Glomerular visceral epithelial cell (primary cell): ENCODE measurements around the gene BTNL8.
"Not testable (repeated sequence)": the region's sequence is repeated elsewhere in the genome, so short reads cannot be mapped to it uniquely, and the experiment has no call there.

Experiments used
- DNase-seq: peaks from one replicate; pipeline ENCODE4 v3.0.0-alpha.2; 2016; ENCODE audit errors: extremely low spot score

BTNL8 gene

DNA sequence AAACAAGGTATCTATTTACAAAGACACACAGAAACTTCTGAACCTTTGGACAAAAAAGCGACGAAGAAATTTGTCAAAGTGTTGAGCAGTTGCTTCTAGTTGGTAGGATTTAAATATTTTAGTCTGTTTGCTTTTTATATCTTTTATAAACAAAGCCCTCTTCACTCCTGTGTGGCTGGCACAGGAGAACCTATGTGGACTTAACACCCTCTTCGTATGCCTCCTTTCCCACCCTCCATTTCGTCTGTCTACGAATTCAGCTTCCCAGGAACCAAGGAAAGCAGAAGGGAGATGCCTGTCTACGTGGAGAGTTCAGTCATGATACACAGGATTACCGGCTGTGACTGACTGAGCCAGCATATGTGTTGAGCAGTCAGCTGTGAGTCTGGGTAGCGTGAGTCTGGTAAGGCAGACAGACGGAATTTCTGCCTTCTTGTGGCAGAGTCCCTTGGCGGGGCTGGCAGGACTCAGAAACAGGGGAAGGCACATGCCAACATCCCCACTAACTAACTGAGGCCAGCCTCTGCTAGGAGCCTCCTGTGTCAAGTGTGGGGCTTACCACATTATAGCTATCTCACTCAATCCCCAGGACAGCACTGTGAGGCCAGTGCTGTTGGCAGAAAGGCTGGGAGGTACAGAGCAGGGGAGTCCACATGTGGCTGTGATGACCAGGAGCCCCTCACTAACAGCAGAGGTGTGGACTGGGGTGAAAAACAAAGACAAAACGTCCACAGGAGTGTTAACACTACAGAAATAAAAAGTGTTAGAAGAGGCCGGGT is 24.0 kb upstream of the BTNL8 start:
- no peak for DNase-seq

DNA sequence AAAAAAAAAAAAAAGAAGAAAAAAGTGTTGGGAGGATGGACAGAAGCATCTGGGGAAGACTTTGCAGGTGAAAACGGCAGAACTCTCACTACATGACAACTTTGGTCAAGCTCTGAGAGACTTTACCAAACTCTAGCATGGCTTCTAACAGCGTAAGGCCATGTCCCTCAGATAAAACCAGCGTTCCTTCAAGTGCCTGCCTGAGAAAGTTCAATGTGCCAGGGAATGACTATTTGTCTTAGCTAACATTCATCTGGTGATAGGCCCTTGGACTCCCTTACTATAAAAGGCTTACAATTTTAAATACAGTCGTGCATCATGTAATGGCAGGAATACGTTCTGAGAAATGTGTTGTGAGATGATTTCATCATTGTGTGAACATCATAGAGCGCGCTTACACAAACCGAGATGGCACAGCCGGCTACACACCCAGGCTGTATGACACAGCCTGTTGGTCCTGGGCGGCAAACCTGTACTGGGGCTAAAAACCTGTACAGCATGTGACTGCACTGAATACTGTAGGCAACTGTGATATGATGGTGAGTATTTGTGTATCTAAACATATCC is 23.0 kb upstream of the BTNL8 start:
- no peak for DNase-seq

DNA sequence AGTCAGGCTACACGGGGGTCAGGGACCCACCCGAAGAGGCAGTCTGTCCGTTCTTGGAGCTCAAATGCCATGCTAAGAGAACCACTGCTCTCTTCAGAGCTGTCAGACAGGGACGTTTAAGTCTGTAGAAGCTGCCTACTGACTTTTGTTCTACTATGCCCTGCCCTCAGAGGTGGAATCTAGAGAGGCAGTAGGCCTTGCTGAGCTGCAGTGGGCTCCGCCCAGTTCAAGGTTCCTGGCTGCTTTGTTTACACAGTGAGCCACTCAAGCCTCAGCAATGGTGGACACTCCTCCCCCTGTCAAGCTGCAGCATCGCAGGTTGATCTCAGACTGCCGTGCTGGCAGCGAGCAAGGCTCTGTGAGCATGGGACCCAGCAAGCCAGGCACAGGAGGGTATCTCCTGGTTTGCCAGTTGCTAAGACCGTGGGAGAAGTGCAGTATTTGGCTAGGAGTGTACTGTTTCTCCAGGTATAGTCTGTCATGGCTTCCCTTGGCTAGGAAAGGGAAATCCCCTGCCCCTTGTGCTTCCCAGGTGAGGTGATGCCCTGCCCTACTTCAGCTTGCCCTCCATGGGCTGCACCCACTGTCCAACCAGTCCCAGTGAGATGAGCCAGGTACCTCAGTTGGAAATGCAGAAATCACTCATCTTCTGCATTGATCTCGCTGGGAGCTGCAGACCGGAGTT is 13.0 kb upstream of the BTNL8 start:
- DNase-seq: not testable (repeated sequence)

DNA sequence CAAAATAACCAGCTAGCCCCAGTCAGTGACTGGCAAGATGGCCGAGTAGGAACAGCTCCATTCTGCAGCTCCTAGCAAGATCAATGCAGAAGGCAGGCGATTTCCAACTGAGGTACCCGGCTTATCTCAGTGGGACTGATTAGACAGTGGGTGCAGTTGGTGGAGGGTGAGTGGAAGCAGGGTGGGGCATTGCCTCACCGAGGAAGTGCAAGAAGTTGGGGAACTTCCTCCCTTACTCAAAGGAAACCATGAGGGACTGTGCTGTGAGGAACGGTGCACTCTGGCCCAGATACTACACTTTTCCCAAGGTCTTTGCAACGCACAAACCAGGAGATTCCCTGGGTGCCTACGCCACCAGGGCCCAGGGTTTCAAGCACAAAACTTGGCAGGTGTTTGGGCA is 9.6 kb upstream of the BTNL8 start:
- DNase-seq: no peak

DNA sequence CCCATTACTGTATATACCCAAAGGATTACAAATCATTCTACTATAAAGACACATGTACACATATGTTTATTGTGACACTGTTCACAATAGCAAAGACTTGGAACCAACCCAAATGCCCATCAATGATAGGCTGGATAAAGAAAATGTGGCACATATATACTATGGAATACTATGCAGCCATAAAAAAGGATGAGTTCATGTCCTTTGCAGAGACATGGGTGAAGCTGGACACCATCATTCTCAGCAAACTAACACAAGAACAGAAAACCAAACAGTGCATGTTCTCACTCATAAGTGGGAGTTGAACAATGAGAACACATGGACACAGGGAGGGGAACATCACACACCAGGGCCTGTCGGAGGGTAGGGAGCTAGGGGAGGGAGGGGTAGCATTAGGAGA is 3.6 kb upstream of the BTNL8 start:
- DNase-seq: not testable (repeated sequence)

DNA sequence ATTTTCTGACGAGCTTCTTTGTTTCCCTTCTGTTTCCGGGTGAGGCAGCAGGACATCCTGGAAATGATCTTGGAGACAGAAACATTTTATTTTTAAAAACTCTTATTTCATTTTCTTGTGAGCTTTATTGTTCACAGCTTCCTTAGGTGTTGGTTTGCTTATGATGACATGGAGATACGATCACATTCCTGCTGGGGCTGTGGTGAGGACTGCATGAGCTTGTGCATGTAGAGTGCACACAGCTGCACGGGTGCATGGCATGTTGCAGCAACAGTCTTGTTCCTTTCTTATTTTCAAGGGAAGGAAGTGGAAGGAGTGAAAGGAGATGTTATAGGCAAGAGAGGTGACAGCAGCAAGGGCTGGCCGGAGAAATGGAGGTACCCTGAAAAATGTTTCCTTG is 1.2 kb downstream of the BTNL8 start:
- no peak for DNase-seq

DNA sequence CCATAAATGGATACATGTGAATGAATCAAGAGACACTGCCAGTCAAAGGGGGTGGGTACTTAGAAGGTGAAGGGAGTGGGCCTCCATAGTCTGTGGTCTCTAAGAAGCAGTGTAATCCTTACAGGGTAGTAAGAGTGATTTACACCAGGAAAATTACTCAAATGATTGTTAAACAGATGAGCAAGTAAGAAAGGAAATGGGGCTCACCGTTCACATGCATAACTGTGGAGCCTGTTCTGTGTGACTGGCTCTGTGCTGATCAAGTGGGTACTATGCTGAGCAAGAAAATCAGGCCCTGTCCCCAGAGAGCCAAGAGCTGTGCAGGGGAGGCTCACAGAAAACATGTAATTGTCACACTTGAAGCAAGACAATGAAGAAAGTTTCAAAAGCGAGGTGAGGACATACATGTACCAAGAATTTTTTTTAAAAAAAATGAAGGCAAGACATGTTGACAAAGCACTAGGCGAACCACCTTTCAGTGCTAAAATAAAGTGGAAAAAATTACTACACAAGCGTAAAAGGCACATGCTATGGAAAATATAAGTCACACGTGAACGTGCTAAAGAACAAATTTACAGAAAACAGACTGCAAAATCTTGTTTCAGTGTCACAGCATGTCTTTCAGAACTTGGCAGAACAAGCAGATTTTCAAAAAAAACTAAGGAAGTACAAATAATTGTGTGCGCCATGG is 2.5 kb downstream of the BTNL8 start:
- no peak for DNase-seq

DNA sequence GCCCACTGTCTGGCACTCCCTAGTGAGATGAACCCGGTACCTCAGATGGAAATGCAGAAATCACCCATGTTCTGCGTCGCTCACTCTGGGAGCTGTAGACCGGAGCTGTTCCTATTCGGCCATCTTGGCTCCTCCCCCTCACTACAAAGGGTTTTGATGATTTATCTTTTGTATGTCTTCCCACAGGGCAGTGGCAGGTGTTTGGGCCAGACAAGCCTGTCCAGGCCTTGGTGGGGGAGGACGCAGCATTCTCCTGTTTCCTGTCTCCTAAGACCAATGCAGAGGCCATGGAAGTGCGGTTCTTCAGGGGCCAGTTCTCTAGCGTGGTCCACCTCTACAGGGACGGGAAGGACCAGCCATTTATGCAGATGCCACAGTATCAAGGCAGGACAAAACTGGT is 9.4 kb downstream of the BTNL8 start:
- DNase-seq: no peak

DNA sequence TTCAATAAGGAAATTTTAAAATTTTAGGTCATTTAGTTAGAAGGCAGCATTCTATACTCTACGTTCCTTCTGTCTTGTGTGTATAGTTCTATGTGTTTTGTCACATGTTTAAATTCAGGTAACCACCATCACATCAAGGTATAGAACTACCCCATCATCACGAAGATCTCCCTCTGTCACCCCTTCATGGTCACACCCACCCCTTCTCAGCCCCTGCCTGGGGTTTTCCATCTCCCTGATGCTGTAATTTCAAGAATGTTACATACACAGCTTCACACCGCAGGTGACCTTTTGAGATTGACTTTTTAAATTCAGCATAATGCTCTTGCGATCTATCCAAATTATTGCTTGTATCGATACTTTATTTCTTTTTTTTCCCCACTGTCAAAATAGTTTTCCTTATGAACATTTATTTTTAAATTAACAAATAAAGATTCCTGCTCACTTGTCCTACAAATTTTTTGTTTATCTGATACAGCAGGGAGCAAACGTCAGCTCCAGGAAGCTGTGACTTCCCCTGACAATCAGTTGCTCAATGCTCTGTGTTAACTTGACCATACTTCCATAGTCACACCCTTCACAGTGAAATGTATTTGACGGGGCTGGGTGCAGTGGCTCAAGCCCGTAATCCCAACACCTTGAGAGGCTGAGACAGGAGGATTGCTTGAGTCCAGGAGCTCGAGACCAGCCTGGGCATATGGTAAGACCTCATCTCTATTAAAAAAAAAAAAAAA is 10.2 kb downstream of the BTNL8 start:
- no peak for DNase-seq

DNA sequence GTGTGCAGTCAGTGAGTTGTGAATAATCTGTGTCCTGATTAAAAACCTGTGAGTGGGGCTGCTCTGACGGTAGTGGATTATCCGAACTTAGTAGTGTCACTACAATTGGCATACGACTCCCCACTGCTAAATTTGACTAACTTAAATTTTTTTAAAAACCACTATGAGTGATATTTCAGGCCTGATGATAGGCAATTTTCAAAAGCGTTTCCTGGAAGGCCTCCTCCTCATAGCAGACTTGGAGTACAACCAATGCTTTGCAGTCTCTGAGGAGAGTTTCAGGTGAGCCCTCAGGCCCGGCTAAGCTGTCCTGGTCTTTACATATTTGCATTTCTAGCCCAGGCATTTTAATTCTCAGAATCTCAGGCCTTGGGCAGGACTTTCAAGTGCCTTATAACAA is 10.8 kb downstream of the BTNL8 start:
- DNase-seq: no peak

DNA sequence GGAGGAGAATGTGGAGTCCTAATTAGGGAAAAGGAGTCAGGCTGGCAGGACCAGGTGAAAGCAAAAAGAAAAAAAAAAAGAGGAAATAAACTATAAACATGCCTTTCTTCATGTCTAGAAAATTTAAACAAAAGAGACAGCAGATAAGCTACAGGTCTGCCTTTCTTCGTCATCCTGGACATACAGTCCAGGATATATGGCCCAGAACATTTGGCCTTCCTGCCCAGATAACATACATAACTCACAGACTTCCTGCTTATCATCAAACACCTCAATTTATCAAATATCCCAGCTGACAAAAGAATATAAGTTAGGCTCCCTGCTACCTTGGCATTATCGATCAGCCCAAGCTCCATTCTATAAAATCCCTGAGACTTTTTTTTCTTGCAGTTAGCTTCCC is 11.2 kb downstream of the BTNL8 start:
- no peak for DNase-seq

DNA sequence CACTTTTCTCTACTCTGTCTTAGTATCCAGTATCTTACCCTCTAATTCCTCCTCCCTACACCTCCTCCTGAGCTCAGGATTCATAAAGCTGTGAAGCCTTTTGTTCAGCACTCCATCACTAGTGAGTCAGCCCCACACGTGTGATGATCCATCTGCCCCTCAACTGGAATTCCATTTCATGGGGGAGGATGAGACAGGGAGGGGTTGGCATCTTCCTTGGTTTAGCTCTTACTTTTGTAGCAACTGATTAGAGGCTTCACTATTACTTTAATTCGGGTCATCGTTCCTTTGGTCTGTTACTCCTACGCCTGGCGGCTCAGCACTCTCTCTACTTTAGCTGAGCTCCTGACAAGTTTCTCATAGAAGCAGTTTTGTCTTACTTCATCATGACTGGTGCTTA is 11.8 kb downstream of the BTNL8 start:
- DNase-seq: no peak

DNA sequence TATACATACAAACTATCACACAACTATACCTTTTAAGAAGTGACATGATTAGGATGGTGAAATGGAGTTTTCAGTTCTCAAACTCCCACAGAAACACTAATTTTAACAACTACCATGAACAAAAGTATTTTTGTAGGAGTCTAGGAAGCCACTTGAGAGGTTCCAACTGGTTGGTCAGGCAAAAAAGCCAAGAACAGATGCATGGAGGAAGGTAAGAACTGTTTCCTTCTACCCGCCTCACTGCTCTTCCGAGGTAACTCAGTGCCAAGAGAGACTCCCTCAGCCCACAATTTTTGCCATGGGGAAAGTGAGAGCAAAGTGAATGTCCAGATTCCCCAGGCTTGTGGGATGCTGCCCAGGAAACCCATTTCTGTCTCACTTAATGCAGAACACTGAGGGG is 15.7 kb downstream of the BTNL8 start:
- DNase-seq: no peak

DNA sequence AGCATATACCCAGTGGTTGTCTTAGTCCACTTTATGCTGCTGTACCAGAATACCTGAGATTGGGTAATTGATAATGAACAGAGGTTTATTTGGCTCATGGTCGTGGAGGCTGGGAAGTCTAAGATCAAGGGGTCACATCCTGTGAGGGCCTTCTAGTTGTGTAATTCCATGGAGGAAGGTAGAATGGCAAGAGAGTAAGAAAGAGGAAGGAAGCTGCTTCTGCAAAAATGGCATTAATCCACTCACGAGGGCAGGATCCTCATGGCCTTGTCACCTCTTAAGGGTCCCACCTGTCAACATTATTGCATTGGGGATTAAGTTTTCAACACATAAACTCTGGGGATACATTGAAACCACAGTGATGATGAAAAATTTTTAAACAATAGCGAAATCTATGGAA is 17.0 kb downstream of the BTNL8 start:
- DNase-seq: no peak

DNA sequence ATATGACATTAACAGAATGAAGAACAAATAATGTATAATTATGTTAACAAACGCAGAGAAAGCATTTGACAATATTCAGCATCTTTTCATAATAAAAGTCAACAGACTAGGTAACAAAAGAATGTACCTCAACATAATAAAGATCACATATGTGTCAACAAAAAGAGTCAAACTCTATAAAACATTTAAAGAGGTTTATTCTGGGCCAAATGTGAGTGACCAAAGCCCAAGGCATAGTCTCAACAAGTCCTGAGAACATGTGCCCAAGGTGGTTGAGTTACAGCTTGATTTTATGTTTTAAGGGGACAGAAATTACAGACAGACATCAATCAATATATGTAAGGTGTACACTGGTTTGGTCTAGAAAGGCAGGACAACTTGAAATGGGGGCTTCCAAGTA is 19.4 kb downstream of the BTNL8 start:
- no peak for DNase-seq

DNA sequence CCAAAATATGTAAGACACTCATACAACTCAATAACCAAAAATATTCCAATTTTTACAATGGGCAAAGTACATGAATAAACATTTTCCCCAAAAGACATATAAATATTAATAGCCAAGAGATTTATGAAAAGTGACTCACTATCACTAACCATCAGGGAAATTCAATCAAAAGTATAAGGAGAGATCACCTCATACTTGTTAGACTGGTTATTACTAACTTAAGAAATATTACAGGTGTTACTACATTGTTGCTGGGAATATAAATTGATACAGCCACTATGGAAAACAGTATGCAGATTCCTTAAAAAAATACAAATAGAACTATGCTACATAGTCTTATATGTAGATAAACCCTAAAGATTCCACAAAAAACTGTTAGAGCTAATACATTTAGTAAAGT is 21.8 kb downstream of the BTNL8 start:
- no peak for DNase-seq

DNA sequence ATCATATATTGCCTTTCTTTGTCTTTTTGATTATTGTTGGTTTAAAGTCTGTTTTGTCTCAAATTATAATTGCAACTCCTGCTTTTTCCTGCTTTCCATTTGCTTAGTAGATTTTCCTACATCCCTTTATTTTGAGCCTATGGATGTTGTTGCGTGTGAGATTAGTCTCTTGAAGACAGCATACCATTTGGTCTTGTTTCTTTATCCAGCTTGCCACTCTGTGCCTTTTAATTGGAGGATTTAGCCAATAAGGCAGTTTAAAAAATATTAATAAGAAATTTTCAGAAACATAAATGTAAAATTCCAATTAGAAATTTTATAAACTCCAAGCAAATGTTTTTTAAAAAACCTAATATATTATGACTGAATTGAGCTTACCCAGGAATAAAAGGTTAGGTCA is 24.0 kb downstream of the BTNL8 start:
- no peak for DNase-seq

DNA sequence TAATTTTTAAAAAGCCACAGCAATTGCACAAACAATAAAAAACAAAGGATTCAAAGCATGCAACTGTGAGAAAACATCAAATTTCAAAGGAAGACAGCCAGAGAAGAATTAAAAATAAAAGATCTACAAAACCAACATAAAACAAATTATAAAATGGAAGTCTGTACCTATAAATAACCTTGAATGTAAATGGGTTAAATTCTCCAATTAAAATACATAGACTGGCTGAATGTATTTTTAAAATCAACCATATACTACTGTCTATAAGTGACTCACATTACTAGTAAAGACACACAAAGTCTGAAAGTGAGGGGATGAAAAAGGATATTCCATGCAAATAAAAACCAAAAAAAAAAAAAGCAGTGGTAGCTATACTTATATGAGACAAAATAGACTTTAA is 33.7 kb downstream of the BTNL8 start:
- no peak for DNase-seq

DNA sequence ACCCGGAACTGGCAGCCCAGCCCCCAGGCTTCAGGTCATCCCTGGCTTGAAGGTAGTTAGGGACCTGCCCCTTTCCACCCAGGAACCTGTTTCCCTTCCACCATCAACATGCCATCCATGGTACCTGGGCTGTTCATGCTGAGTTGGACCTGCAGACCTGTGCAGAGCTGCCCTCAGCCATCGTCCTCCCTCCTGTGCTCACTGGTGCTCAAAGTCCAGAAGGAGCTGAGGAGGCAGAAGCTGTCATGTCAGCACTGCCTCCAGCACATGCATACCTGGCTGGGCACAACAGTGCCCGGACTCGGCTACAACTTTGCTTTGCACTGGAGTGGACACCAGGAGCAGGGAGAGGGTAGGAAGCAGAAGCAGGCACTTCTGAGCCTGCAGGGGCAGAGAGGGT is 36.2 kb downstream of the BTNL8 start:
- DNase-seq: no peak

DNA sequence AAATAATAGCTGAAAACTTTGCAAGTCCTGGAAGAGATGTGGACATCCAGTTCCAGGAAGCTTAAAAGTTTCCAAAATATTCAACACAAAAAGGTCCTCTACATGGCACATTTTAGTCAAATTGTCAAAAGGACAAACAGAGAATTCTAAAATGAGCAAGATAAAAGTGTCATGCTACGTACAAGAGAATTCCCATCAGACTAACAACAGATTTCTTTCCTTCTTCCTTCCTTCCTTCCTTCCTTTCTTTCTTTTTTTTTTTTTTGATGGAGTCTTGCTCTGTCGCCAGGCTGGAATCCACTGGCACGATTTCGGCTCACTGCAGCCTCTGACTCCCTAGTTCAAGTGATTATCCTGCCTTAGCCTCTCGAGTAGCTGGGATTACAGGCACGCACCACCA is 39.3 kb downstream of the BTNL8 start:
- no peak for DNase-seq

DNA sequence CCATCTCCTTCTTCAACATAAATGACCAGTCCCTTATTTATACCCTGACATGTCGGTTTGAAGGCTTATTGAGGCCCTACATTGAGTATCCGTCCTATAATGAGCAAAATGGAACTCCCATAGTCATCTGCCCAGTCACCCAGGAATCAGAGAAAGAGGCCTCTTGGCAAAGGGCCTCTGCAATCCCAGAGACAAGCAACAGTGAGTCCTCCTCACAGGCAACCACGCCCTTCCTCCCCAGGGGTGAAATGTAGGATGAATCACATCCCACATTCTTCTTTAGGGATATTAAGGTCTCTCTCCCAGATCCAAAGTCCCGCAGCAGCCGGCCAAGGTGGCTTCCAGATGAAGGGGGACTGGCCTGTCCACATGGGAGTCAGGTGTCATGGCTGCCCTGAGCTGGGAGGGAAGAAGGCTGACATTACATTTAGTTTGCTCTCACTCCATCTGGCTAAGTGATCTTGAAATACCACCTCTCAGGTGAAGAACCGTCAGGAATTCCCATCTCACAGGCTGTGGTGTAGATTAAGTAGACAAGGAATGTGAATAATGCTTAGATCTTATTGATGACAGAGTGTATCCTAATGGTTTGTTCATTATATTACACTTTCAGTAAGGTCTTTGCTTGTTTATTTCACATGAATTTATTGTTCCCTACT is 51.5 kb downstream of the BTNL8 start:
- no peak for DNase-seq

DNA sequence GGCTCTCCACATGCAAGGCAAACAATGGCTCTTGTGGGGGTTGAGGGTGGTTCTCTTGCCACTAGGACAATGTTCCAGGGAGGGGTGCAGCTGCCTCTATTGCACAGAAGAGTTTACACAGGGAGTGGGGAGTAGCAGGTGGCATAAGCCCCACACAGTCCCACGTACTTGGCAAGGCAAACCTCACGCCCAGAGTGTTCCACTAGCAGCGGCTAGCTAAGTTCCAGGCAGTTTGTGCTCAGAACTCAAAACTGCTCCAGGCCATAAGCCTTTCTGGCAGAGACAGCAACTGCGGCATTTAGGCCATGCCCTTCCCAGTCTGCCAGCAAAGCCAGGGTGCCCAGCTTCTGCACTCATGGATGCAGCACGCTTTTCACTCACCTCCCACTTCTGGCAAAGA is 60.7 kb downstream of the BTNL8 start:
- no peak for DNase-seq
